Activated CD4-positive, CD25-positive, alpha-beta regulatory T cell treated with anti-CD3 and anti-CD28 coated beads, Interleukin-2, amount 50 U/mL, for 16 hours (primary cell): ENCODE results near the gene CES2.
"Not testable (repeated sequence)": the region's sequence is repeated elsewhere in the genome, so short reads cannot be mapped to it uniquely, and the experiment has no call there.

Experiments used
- DNase-seq: peaks from one replicate; pipeline ENCODE4 v3.0.0-alpha.2; 2020; ENCODE audit warnings: low read depth, low spot score

CES2 gene

DNA sequence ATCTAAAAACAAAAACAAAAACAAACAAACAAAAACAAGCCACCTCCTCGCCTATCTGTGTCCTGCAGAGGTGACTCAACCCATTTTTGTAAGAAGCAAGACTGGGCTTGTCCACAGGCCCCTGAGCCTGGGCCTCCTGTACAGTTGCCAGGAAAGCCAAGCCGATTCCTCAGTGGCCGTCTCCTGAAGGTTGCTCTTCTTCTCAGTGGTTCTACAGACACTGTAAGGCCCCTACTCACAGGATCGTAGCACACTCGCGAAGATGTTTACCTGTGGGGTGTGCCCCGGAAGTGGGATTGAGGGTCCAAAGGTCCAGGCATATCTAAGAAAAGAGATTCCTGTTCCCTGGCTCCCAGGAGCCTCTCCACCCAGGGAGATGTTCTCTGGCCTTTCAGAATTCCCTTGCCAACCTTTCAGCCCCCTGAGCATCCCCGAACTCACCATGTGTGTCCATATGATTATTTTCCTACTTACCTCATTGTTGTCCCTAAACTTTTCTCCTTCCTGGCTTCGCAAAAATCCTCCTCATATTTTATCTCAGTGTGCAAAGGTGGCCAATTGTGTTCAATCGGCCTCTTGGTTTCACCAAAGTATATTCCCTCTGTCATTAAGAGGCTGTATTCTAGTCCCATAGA lies 18.3 kb downstream of the CES2 start:
- DNase-seq: no peak

DNA sequence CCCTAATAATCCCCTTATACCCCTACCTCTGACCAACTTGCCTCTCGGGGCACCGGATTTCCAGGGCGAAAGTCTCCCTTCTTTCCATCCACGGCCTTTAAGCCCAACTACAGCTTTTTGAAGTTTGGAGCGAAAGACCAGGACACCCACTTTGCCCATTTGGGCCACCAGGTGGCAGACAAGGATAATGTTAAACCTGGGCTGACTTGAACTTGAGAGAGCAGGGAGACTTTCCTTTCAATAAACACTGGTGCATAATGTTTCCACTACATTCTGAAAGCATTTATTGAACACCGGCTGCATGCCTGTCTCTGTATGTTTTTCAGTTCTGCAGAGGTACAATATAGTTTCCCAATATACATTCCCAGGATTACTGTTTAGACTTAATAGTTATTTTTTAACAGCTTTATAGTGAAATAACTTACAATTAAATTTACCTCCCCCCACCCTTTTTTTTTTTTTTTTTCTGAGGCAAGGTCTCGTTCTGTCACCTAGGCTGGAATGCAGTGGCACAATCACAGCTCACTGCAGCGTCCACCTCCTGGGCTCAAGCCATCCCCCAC lies 18.9 kb downstream of the CES2 start:
- DNase-seq: peak; percentile 66

DNA sequence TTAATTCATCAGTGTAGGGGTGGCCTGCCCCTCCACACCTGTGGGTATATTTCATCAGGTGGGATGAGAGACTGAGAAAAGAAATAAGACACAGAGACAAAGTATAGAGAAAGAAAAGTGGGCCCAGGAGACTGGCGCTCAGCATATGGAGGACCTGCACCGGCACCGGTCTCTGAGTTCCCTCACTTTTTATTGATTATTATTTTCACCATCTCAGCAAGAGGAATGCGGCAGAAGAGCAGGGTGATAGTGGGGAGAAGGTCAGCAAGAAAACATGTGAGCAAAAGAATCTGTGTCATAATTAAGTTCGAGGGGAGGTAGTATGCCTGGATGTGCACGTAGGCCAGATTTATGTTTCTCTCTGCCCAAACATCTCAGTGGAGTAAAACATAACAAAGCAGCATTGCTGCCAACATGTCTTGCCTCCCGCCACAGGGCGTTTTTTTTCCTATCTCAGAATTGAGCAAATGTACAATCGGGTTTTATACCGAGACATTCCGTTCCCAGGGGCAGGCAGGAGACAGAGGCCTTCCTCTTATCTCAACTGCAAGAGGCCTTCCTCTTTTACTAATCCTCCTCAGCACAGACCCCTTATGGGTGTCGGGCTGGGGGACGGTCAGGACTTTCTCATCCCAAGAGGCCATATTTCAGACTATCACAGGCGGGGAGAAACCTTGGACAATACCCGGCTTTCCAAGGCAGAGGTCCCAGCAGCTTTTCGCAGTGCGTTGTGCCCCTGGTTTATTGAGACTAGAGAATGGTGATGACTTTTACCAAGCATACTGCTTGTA lies 20.2 kb downstream of the CES2 start:
- DNase-seq: not testable (repeated sequence)

DNA sequence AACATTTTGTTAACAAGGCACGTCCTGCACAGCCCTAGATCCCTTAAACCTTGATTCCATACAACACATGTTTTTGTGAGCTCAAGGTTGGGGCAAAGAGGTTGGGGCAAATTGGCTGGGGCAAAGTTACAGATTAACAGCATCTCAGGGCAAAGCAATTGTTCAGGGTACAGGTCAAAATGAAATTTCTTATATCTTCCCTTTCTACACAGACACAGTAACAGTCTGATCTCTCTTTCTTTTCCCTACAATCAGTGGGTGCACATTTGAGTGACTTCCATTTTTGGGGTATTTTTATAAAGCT lies 20.8 kb downstream of the CES2 start:
- not testable (repeated sequence) for DNase-seq

- DNase-seq: no peak
Measured at GRCh38 chr16:66958857-66959703, 23.8 kb downstream of the CES2 start.

GRCh38 chr16:66959704-66960161 lies 24.4 kb downstream of the CES2 start:
- no peak for DNase-seq

DNA sequence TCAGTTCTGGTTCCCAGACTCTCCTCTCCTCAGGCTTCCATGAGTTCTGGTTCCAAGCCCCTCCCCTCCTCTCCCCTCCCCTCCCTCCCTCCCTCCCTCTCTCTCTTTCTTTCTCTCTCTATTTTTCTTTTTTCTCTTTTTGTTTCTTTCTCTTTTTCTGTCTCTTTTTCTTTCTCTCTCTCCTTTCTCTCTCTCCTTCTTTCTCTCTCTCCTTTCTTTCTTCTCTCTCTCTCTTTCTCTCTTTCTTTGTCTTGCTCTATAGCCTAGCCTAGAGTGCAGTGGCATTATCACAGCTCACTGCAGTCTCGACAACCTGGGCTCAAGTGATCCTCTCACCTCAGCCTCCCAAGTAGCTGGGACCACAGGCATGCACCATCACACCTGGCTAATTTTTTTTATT lies 25.0 kb downstream of the CES2 start:
- no peak for DNase-seq

DNA sequence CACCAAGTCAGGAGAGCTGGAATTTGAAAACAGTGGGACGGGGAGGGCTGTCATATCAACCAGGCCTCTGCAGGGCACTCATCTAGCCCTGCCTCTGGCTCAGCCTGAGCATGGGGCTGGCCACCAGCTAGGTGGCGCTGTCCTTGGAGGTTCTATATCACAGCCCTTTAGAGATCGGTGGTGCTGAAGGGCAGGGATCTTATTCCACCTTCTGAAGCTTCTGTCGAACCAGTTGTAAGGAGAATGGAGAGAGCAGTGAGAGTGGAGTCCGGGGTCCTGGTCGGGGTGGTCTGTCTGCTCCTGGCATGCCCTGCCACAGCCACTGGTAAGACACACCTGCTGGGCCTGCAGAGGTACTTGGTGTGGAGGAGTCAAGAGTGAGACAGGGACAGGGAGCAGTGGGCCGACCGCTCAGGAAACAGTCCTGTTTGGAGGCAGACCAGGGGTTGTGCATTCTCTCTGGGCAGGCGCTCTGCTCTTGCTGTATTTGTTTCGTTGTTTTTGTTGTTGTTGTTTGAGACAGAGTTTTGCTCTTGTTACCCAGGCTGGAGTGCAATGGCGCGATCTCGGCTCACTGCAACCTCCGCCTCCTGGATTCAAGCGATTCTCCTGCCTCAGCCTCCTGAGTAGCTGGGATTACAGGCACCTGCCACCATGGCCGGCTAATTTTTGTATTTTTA lies 25.9 kb downstream of the CES2 start, which contains the start of gene CES3:
Gene CES3, plus strand, starts transcription at position 202 of the 680 bp plus-strand sequence. Its CDS starts 42 bp downstream, at position 244.
- no peak for DNase-seq

GRCh38 chr16:66961914-66962313 lies 26.6 kb downstream of the CES2 start:
- no peak for DNase-seq

DNA sequence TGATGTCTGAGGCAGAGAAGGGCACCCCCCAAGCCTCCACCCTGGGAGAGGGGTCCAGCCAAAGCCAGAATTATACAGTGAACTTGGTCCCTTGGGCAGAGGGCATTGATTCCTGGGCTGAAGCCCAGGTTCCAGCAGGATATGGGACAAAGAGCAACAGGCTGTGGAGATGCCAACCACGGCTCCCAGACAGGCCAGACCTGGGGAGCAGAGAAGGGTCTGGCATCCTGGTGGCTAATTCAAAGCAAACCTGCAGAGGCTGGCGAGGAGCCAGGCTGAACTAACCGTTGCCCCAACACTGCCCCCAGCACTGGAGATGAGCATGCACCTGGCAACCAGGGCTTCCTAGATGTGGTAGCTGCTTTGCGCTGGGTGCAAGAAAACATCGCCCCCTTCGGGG lies 28.7 kb downstream of the CES2 start:
- no peak for DNase-seq

- no peak for DNase-seq
Measured at GRCh38 chr16:66968847-66969246, 33.5 kb downstream of the CES2 start.

DNA sequence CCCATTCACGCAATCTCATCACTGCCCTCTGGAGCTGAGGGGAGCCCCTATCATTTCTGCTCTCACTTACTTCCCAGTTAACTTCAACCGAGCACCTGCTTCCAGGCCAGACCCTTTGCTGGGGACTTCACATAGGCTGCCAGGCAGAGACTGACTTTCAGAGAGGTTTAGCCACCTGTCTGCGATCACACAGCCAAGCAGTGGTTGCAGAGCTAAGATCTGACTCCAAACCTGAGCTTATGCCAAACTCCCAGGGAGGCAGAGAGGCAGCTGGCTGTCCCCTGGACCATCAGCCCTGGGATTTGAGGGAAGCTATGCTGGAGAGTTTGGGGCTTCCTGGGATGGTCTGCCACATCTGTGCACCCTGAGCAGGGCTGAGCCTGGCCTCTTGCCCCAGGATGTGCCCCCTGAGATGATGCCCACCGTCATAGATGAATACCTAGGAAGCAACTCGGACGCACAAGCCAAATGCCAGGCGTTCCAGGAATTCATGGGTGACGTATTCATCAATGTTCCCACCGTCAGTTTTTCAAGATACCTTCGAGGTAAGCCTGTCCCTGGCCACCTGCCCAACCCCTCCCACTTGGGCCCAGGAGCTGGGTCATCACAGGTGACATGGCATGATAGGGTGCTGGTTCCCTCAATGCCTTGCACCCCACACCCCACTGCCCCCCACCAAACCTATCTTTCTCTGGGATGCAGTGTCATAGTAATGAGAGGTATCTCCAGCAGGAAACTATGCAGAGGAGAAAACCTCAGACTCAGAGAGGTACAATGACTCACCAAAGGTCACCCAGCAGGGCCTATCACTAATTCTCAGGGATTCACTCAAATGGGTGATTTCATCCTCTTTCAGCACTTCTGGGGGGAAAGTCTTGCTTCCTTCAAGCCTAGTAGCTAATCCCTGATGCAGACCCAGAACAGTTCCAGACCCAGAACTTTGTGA lies 35.7 kb downstream of the CES2 start:
- DNase-seq: no peak

DNA sequence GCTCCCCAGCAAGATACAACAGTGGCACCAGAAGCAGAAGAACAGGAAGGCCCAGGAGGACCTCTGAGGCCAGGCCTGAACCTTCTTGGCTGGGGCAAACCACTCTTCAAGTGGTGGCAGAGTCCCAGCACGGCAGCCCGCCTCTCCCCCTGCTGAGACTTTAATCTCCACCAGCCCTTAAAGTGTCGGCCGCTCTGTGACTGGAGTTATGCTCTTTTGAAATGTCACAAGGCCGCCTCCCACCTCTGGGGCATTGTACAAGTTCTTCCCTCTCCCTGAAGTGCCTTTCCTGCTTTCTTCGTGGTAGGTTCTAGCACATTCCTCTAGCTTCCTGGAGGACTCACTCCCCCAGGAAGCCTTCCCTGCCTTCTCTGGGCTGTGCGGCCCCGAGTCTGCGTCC lies 37.7 kb downstream of the CES2 start:
- DNase-seq: no peak

DNA sequence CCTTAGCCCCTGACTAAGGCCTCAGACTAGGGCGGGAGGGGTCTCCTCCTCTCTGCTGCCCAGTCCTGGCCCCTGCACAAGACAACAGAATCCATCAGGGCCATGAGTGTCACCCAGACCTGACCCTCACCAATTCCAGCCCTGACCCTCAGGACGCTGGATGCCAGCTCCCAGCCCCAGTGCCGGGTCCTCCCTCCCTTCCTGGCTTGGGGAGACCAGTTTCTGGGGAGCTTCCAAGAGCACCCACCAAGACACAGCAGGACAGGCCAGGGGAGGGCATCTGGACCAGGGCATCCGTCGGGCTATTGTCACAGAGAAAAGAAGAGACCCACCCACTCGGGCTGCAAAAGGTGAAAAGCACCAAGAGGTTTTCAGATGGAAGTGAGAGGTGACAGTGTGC lies 38.4 kb downstream of the CES2 start:
- no peak for DNase-seq

DNA sequence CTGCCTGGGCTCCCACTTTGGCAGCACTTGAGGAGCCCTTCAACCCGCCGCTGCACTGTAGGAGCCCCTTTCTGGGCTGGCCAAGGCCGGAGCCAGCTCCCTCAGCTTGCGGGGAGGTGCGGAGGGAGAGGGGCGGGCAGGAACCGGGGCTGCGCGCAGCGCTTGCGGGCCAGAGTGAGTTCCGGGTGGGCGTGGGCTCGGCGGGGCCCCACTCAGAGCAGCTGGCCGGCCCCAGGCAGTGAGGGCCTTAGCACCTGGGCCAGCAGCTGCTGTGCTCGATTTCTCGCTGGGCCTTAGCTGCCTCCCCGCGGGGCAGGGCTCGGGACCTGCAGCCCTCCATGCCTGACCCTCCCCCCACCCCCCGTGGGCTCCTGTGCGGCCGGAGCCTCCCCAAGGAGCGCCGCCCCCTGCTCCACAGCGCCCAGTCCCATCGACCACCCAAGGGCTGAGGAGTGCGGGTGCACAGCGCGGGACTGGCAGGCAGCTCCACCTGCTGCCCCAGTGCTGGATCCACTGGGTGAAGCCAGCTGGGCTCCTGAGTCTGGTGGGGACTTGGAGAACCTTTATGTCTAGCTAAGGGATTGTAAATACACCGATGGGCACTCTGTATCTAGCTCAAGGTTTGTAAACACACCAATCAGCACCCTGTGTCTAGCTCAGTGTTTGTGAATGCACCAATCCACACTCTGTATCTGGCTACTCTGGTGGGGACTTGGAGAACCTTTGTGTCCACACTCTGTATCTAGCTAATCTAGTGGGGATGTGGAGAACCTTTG lies 39.0 kb downstream of the CES2 start:
- DNase-seq: not testable (repeated sequence)

GRCh38 chr16:66974932-66975246 lies 39.6 kb downstream of the CES2 start:
- DNase-seq: not testable (repeated sequence)

DNA sequence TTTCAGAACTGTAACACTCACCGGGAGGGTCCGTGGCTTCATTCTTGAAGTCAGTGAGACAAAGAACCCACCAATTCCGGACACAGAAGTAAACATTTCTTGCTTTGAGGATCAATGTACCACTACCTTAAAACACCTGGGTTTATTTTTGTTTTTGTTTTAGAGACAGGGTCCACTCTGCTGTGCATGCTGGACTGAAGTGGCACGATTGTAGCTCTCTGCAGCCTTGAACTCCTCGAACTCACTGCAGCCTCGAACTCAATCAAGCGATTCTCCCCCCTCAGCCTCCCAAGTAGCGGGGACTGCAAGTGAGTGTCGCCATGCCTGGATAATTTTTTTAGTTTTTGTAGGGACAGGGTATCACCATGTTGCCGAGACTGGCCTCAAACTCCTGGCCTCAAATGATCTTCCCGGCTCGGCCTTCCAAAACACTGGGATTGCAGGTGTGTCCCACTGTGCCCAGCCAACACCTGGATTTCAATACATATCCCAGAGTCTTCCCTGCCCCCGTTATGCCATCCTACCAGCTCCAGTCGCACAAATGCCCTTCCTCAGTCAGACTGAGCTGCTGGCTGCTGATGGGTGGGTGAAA lies 40.1 kb downstream of the CES2 start:
- no peak for DNase-seq

DNA sequence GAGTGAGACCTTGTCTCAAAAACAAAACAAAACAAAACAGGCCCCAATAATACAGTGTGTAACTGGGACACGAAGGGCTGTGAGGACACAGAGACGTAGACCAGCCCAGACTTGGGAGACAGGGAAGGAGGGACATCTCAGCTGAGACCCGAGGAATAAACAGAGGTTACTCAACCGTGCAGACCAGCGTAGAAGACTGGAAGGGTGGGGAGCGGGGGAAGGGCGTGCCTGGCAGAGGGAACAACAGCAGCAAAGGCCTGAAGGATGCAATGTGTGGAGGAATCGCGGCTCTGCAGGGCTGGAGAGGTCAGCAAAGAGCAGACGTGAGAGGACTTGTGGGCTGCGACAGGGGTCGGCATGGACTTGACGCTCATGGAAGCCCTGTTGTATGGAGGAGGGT lies 41.4 kb downstream of the CES2 start:
- no peak for DNase-seq
